UCSD-AML1 (cell line): Measurements from ENCODE around the gene ETV3.

Experiments
- DNase-seq: peaks from one replicate; lab custom pipeline; 2025; ENCODE audit not compliant: unreplicated experiment; lab: John Stamatoyannopoulos, UW

The ETV3 gene

DNA sequence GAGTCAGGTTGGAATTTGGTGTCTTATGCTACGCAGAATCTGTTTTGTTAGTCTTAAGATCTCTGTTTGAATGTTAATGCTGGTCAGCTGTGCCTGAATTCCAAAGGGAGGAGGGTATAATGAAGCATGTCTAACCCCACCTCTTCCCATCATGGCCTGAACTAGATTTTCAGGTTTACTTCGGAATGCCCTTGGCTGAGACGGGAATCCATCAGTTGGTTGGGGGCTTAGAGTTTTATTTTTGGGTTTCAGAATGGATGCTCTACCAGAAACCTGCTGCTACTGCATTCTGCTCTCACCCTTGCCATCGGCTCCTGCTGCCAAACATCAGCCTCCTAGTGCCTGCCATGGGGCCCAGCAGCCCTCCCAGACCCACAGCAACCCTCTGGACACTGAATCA lies 24.1 kb upstream of the ETV3 start:
- no peak for DNase-seq

DNA sequence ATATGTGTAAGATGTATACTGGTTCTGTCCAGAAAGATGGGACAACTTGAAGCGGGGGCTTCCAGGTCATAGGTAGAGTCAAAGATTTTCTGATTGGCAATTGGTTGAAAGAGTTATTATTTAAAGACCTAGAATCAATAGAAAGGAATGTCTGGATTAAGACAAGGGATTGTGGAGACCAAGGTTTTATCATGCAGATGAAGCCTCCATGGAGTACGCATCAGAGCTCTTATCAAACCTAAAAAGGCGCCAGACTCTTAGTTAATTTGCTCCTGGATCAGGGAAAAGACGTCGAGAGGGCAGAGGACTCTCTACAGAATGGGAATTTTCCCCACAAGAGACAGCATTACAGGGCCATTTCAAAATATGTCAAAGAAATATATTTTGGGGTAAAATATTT lies 23.7 kb upstream of the ETV3 start:
- DNase-seq: no peak

DNA sequence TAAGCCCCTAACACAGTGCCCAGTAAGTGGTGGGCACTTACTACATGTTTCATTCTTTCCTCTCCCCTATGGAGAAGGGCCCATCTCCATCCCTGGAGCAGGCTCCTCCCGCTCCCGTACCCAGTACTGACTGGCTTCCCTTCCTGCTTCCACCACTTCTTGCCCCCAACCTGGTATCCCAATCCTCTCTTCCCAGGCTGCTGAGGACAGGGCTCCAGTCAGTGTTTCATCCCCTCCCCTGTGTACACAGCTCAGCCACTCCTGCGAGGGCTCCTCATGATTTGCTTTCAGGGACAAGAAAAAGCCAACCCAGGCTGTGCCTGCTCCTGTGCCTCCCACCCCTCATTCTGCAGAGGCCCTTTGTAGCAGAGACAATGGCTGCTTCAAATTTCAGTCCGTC lies 20.8 kb upstream of the ETV3 start:
- no peak for DNase-seq

DNA sequence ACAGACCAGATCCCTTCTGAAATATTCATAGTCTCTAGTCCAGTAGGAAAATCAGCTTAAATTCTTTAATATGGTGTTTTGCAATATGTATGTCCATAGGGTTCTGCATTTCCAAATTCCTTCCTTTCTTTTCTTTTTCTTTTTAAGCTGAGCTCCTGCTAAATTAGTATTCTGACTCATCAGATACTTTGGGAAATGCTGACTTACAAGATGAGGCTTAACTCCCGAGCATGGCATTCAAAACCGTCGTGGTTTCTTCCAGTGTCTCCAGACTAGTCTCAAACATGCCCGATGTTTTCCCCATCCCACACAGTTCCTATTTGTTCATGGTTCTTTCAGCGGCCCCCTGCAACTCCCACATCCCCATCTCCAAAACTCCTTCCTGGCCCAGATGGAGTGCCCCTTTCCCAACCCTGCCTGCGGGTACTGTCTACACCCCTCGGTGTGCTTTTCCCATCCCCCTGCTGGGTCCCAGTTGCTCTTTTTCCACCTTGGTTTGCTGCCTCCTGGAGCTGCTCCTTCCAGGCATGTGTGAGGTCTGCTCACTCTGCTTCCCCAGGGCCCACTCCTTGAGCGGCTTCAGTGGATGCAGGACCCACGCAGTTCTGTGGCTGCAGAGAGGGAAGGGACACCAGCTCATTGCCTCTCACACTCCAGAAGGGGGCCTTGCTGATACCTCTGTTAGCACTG lies 19.5 kb upstream of the ETV3 start:
- no peak for DNase-seq

DNA sequence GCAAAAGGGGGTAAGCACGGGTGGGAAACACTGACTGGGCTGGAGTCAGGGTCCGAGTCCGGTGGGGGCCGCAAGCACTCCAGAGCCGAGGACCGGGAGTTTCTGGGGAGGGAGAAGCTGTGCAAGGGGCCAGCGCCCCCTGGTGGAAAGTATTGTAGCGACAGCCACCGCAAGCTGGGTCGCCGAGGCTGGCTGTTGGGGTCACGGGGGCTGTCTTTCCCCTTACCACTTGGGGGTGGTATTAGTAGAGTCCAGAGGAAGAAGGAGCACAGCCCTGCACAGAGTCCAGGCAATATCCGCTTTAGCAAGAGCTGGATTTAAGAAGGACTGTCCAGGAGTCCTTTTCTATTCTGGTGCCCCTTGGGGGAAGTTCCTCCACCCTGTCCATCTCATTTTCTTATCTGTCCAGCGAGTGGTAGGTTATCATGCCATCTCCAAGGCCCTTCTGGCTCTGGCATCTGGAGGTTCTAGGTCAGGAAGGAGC lies 17.9 kb upstream of the ETV3 start:
- DNase-seq: peak; percentile 80

DNA sequence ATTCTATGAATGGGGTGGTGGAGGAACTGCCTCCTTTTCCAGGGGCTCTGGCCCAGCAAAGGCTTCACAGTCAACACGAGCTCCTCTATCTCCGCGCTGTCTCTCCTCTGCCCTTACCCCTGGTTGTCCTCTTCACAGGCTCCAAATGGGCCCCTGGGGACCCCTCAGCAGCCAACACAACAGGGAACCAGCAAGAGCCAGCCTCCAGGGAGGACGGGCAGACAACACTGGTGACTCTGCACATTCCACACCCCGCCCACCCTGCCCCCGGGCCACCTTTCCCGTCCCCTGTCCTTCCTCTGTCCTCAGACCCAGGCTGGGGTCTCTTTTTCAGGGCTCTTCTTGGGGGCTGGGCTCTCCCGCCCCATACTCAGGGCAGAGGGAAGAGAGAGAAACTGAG lies 17.5 kb upstream of the ETV3 start:
- no peak for DNase-seq

DNA sequence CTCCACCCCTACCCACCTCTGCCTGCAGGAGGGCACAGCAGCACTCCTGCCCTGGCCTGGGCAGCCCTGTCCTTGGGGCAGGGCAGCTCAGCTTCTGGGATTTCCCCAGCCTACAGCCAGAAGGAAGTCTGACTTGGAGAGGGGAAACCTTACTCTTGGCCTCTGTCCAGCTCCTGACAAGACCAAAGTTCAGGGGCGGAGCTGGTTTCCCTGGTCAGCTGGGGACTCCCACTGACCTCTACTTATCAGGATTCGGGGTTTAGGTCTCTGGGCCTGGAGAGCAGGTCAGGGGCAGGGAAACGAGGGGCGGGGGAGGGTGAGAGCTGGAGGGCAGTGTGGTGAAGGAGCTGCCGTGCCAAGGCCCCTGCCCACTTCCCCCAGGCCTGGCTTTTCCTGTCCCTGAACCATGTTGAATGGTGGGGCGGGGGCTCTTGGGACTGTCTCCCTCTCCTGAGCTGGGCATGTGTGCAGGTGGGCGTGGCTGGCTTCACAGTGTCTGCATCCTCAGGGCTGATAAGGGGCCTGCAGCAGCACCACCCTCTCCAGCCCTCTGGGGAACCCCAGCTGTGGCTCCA lies 16.8 kb upstream of the ETV3 start:
- DNase-seq: peak; percentile 81

DNA sequence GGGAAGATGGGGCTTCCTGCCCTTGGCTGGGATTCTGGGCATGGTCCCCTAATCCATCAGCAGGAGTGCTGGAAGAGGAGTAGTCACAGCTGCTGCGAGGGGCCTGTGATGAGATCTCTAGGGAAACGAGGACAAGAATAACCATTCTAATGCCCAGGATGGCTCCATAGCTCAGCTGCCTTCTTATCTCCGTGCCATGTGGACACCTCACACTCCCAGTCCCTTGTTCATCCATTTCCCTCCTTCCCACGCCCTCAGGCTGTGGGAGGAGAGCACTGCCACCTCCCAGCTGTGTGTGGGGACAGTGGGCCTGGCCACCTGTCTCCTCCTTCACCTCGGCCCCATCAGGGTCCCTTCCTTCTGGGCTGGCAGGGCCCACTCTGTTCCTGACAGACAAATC lies 16.1 kb upstream of the ETV3 start:
- DNase-seq: no peak

DNA sequence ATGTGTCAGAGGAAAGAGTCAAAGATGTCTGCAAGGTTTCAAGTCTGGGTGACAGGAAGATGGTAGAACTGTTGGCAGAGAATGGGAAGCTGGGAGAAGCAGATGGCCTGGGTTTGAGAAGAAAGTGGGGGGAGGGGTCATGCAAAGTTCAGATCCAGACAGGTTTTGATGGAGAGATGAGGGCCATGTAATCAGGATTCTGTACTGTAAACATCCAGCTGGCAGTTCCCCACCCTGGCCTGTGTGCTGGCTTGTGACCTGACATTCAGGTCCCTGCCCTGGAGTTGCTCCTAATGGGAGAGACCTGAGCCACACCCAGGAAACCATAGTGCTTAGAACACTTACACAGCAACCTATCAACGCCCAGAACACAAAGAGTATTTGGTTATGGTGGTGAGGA lies 15.6 kb upstream of the ETV3 start:
- no peak for DNase-seq

DNA sequence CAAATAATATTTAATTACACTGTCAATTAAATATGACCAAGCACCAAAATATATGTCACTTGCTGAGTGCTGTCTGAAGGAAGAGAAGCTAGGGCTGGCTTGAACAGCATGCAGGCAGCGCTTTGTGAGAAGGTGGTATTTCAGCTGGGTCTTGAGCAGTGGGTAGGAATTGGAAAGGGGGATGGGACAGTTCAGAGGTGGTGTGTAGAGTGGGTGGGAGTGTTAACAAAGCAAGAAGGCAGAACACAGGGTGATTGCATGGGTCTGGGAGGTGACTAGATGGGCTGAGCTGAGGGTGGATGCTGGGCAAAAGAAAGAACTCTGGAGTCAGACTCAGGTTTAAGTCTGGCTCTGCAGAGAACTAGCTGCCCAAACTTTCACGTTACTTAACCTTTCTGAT lies 14.3 kb upstream of the ETV3 start:
- DNase-seq: no peak

DNA sequence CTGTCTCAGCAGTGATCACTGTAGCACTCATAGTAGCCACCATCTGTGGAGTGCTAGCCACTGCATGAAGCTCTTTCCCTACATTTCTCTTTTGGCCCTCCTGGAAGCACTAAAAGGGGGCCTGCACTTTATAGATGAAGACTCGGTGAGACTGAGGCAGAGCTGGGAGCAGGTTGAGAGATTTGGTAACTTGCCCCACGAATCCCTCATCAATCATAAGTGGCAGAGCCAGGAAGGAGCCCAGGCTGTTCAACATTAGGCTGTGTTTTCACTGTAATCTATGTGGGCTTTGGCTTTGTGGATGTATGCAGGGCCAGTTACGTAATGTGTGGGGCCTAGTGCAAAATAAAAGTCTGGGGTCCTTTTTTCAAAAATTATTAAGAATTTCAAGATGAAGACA lies 13.3 kb upstream of the ETV3 start:
- DNase-seq: no peak

DNA sequence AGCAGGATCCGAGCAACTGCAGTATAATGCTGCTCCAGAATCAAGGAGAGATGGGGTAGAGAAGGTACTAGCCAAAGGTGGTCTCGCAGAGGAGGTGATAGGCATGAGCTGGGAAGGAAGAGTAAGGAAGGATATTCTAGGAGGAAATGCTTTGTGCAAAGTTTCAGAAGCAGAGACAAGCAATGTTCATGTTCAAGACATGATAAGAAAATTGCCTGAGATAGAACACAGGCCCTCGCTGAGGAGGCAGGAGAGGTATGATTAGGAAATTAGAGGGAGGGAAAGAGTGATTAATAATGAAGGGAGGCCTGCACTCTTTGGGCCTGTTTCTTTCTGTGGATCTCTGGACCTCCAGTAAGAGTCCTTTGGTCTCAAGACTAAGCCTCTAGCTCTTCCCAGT lies 12.9 kb upstream of the ETV3 start:
- no peak for DNase-seq

DNA sequence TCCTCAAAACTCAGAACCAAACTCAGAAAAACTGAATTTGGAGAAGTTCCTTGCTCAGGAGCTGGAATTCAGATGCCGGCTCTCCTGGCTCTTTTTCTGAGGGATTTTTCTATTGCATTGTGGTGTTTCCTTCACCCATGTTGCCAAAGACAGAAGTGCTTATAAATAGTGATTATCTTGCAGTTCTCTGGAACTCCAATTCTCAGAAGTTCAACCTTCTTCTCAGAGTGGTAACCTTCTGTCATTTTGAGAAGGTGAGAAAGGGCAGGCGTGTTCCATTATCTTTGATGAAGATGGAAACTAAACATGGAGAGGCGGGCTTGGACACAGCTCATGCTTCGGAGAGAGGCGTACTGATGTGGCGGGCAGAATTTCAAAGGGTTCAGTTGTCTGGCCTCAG lies 12.4 kb upstream of the ETV3 start:
- no peak for DNase-seq

DNA sequence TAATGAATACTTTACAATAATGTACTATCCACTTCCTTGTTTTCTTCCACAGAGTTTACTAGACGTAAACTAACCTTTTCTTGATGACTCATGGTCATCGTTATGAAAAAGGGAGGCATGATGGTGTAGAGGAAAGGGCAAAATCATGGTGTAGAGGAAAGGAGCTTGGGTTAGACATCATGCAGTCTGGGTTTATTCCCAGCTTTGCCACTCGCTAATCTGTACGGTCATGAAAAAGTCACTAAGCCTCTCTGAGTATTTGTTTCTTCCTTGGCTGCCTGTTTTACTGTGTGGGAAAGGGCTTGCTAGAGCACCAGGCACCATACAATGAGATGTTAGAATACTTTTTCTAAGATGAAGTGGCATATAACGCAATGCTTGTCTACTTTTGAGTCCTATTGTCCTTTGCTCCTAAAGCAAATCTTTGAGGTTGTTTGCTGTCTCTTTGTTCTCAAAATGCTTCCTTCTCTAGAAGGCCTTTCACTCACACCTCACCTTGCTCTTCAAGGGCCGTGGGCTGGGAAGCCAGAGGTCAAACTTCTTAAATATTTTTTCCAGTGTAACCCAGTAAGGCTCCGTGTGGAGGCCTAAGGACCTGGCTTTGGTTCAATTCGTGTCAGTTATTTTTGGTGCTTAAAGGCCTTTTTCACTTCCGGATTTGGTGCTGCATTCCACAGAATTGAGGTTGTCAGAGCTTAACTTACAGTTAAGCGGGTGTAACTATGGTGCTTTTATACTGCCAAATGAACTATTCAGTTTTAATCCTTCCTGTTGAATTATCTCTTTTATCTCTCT lies 9.9 kb upstream of the ETV3 start:
- DNase-seq: no peak

DNA sequence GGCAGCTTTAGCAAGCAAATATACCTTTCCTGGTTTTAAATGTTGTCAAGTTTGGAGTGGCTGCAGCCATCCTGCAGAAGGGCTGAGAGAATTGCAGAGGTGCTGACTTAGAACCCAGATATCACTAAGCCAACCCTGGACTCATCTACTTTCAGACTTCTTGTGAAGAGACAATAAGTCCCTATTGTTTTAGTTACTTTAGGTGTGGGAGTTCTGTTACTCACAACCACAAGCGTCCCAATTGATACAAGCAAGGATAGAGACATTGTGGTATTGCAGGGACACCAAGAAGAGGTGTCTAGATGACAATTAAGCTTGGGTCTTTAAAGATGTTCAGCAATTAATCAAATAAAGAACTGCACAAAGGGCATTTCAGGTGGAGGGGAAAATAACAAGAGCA lies 8.8 kb upstream of the ETV3 start:
- DNase-seq: no peak

DNA sequence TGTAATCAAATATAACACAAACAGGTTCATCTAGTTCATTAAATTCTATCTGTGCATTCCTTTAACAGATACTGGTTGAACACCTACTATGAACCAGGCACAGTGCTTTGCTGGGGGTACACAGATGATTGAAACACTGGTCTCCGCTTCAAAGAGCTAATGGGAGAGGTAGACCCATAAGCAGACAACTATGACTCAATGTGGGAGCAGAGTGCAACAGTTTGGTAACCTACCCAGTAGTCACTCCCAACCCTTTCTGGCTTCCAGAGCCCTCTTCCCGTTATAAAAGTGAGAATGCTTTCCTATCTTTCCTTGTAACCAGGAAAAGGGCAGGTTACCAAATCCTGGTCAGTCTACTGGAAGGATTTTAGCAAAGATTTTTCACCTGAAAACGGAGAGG lies 8.0 kb upstream of the ETV3 start:
- DNase-seq: no peak

DNA sequence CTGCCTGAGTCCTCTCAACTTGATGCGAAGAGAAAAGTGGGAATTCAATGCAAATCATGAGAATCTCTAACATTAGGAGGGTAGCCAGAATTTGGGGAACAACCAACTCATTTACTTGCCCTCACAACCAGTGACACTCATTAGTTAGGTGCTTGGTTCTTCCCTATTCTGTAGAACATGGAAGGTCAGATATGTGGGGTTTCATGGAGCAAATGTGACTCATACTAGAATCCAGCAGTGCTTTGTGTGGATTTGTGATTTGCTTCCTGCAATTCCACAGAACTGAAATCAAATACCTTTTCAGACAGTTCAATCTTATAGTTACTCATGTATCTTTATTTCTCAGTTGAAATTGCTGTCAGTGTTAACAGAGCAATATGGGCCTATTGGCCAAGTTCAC lies 6.9 kb upstream of the ETV3 start:
- no peak for DNase-seq

DNA sequence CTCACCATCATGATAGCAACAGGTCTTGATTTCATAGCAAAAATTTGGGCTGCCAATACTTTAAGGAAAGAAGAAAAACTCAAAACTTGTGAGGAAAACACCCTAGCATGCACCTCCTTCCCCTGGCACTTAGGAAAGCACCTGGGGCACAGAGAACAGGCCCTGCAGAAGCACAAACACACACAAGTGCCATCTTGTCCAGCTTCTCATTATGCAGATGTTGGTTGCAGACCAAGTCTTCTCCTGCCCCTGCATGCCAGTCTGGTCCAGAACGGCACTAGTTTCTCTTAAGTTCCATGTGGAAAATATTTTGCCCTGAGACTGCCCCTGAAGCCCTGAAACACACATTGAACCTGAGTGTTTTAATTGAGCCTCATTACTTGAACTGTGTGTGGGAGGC lies 6.3 kb upstream of the ETV3 start:
- DNase-seq: no peak

DNA sequence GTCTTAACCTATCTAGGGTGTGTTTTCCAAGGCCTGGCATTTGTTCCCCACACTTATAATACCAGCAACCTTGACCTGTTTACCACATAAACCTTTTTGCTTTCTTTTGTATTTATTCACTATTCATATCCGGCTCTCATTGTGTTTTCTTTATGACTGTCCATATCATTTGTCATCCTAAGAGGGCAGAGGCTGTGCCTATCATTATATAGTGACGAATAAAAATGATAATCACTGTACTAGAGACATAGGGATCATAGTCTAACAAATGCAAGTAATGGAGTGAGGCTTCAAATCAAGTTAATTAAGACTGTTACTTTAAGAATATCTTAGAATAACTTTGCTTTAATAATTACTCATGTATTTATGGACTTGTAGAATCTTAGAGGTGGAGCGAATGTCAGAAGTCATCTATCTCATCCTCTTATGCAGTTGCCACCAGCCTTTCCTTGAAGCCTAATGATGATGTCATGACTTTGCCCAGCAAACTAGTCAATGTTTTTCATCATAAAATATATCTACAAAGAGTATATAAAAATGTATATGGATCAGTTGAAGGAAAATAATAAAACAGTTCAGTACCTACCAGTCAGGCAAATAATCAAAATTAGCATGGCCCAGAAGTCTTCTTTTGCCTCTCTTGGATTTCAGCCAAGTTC lies 4.7 kb upstream of the ETV3 start:
- DNase-seq: no peak

DNA sequence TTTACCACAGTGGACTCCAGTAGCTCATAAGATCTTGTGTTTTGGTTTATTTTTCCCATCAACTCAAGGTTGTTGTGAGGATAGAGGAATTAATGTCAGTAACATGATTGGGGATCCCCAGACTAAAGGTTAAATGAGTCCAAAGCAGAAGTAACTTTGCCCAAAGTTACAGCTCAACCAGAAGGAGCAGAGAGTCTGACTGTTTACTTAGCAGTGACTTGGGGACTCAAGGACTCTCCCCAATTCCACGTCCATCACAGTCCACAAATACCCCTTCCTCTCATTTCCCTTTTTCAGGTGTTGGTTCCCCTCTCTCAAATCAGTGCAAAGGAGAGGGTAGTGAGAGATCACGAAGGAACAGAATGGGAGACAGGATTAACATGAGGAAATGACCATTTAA lies 4.0 kb upstream of the ETV3 start:
- DNase-seq: no peak

DNA sequence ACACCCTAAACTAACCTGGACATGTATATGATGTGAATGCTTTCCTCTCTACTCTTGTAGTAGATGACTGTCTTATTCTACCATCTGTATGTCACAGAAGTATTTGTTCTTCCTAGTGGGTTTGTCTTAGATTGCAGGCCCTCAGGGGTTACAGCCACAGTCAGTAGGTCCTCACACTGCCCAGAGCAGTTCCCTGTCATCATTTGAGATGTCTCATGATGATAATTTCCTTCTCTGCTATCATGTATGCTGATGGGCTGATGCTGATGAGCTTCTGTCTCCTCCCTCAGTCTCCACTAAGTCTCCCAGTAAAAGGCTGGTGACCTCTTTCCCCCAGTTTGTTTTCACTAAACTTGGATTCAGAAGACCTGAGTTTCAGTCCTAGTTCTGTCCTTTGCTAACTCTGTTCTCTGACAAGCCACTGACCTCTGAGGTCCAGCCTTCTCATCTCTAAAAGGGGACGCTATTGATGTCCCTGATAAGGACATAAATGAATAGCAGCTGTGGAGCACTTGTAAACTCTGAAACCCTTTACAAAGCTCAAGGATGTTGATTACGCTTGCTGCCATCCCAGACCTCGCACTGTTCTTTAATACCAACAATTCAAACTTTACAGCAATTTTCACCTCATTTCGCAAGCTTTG lies 3.1 kb upstream of the ETV3 start:
- no peak for DNase-seq
